Renal pelvis (tissue), 4 donors: ENCODE data around the gene GRM2. TPM values are rescaled to one million over a fixed set of nuclear protein-coding genes. Genes with fewer than 3 reads are reported as not detected.

ENCODE experiments used
- DNase-seq: peaks from one replicate; pipeline ENCODE4 v3.0.0-alpha.2; 2013
- polyA plus RNA-seq, 3 donors: library from polyadenylated mRNA; unstranded; fragments of 120-200 nt; gene quantifications; one replicate each; pipeline ENCODE4 v1.2.1, GENCODE V29; 2013; ENCODE audit not compliant: insufficient read length in 3 of 3

The GRM2 gene
- polyA plus RNA-seq, 3 donors = 0.34 to 0.71 (median 0.71) TPM

DNA sequence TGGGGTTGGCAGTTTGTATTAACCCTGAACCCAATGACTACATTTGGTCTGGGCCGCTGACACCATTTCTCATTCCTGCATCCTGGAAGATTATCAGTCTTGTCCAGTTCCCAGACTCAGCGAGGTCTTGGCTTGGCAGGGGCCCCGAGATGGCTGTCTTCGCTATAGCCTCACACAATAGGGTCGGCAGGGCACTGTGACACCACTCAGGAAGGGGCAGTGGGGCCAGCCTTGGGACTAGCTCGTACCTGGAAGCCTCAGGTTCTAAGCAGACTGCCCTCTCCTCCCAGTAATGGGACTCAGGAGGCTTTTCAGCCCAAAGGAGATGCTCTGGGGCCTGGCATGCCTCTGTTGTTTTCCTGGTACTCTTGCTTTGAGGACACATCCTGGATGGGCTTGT is 26.7 kb upstream of the GRM2 start:
- no peak for DNase-seq

DNA sequence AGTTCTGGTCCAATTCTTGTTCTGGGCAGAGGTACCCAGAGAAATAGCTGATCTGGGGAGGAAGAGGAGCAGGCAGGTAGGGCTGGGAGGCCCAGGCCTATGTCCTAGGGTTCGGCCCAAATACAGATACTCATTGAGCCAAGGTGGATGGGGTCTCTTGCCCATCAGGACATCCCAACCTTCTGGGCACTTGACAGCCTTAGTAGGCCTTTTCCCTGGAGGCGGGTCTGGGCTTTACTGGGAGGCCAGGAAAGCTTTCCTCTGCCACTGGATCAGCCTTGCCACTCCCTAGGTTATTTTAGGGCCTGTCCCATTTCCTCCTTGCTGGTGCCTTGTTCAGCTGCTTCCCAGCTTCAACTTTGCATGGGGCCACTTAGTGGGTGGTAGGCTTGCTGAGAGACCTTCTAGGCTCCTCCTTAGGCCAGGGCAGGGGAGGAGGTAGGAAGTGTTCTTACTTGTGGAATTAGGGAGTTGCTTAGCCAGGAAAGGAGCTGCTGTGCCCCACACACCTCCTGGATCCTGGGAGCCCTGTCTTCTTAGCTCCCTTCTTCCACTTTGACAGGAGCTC is 26.1 kb upstream of the GRM2 start:
- DNase-seq = no peak

DNA sequence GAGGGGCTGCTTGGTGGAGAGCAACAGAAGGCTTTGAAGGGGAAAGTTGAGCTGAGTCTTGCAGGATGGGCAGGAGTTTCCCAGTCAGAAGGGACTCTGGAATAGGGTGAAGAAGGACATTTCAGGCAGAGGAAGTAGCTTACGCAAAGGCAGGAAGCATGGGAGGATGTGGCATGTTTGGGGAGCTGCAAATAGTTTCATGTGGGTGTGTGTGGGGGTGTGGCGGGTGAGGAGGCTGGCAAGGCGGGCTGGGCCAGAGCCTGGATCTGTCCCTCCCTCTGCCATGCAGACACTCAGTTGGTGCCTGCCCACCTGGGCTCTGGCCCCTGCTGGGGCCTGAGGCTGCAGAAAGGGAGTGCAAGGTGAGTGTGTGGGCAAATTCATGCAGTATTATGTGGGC is 25.4 kb upstream of the GRM2 start:
- DNase-seq = no peak

DNA sequence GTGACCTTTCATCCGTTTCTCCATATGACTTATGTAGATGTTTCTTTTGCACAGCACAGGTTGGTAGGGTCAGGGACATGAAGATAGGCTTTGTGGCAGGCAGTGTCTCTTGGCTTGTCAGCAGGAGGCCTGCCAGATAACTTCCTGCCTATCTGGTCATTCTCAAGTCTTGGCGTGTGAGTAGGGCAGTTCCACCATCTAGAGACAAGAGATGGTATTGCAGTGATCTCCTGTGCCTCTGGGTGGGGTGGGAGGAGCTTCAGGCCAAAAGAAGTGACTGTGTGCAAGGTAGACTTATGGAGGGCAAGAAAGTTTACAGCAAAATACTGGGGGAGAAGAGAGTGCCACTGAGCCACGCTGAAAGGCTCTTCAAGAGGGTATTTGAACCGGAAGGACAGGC is 24.8 kb upstream of the GRM2 start:
- DNase-seq = peak; percentile 65

DNA sequence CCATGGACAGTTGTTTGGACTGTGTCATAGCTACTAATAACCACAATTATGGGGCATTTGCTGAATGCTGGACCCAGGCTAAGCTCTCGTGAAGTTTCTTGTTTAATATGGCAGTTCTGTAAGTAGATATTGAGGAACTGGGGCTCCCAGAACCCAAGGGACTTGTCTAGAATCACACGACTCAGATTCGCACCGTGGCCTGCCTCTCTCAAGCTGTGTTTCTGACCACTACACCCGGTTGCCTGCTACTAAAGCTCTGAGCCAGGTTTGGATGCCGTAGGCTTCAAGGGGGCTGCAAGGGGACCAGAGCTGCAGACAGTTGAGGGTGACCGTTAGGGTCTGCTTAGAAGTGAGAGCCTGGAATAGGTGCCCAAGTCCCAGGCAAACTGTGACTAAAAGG is 24.3 kb upstream of the GRM2 start:
- DNase-seq = no peak

DNA sequence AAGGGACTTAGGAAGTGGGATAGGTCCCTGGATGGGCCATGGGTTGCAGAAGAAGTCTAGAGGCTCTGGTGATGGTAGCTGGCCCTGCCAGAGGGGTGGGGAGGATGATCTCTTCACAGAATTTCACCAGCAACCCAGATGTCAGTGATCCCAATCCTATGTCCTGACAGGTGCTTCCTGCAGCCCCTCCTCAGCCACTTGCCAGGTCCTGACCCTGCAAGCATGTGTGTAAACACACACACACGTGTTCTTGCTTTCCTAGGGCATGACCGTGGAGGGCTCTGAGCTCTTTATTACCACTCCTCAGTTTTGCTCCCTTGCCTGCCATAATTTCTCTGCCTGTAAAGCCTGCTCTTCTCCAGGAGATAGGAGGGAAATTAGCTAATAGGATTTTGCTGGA is 23.3 kb upstream of the GRM2 start:
- no peak for DNase-seq

DNA sequence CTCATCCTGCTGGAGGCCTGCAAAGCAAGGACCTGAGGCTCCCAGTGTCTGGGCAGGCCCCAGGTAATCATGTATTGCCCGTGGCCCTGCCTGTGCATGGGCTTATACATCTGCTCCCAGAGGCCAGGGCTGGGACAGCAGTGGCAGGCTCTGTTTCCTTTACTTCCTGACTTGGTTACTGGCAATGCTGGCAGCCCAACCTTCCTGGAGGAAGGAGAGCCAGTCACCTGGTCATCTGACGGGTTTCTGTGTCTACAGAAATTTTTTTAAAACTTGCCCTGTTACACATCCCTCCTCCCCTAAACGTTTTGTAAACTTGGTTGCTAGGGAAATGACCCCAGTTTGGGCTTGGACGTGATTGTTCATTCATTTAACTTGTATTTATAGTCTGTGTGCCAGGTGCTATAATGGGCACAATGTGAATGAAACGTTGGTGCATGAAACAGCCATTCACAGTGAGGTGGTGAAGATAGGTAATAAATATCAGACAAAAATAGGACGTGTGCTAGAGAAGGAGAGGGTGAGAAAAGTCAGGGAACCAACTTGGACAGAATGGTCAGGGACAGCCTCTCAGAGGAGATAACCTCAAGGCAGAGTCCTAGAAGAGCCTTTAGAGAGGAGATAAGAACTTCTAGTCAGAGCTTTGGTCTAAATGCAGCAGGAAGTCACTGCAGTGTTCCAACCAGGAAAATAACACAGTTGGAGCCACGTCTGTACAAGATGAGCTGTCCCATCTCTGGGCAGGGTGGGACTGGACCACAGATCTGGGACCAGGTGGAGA is 21.7 kb upstream of the GRM2 start:
- DNase-seq = no peak

DNA sequence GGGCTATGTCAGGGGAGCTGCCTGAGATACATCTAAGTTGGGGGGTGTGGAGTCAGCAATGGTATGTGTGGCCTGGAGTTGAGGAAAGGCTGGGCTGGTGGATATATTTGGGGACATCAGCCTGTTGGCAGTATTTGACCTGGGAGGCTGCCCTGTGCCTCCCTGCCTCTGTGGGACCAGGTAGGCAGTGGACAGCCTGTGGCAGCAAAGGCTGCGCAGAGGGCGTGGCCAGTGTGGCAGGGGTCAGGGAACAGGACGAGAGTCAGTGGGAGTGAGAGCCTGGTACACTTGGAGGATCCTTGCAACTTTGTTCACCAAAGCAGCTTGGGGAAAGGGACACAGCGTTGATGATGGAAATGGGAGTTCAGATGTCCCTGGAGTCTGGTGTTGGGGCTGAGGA is 20.8 kb upstream of the GRM2 start:
- no peak for DNase-seq

DNA sequence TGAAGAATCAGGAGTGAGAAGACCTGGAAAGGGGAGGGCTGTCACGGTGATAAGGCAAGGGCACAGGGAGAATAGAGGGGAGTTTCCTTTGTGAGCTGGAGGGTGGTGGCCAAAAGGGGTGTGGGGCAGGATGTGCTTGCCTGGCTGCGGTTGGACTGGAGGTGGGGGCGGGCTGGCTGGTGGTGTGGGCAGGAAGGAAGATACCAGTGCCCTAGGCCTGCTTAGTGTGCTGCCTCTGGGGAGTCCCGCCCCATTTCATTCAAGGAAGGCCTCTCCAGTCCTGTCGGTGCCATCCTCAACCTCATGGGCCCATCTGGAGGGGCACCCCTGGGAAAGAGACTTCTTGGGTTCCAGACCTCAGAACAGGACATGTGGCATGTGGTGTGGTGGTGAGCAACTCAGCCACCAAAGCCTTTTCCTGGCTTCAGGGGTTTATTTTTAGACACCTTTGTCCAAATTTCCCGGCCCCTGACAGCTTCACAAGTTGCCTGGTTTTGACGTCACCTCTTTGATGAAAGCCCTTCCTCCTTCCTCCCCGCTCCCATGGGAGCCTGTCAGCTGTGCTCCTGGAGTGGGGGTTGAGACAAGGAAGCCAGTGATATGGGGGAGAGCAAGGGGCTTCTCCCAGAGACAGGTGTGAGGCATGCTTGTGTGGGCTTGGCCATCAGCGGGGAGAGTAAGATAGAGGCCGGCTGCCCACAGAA is 20.2 kb upstream of the GRM2 start:
- DNase-seq = no peak

DNA sequence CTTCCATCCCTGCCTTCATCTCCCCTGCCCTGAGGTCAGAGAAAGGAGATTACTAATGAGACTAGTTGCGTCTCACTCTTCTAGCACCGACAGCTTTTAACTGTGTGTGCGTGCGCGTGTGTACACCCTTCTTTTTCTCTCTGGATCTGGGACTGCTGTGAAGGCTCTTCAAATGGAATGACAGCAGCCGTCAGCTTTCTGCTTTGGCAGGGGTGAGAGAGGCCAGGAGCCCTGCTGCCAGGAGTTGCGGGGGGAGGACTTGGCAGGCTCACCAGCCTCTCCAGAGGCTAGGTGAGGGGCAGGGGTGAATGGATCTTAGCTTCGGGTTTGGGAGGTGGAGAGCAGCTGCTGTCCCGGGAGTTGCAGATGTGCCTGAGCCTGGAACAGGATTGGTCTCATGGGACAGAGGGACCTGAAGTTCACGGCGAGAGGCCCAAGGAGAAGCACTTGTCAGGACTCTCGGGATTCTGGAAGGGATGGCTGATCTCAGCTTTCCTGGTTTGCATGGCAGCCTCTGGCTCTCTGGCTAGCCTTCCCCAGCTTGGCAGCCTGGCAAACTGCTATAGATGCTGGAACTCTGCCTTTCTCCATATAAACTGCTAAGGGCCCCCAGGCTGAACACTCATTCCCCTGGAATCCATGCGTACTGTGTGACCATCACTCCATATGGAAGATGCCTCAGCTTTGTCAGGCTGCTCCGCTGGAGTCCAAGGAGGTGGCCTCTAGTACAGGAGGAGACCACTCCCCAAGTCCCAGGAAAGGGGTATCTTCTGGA is 19.2 kb upstream of the GRM2 start:
- no peak for DNase-seq

DNA sequence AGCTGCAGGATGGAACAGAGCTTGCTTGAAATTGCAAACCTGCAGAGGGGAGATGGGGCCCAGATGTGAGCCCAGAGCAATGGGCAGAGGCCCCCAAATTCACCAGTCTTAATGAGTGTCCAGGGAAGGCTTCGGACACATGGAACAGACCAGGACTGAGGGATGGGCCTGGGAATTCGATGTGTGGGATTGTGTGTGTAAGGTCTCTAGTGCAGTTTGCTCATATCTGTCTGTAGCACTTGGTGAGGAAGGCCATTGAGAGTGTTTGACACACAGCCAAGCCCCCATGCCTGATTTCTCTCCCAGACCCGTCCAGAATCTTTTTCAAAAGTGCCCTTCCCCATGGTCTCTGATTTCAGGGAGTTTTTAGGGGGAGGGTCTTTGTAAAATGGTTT is 18.7 kb upstream of the GRM2 start:
- DNase-seq = no peak

DNA sequence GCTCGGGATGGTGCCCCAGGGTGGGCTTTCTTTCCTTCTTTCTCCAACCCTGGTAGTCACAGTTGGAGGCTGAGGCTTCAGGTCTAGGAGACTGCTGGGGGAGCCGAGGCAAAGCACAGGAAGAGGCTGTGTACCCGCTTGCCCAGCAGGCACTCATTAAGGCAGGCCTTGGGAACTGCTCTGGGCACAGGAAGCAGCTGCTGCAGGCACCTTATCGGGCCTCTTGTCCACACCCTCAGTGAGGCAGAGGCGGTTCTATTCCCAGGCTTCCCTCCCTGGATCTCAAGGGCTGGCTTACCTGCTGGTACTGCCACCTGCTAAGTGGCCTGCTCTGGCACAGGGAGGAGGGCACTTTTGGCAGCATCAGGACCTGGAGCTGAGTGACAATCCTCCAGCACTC is 15.8 kb upstream of the GRM2 start:
- no peak for DNase-seq

DNA sequence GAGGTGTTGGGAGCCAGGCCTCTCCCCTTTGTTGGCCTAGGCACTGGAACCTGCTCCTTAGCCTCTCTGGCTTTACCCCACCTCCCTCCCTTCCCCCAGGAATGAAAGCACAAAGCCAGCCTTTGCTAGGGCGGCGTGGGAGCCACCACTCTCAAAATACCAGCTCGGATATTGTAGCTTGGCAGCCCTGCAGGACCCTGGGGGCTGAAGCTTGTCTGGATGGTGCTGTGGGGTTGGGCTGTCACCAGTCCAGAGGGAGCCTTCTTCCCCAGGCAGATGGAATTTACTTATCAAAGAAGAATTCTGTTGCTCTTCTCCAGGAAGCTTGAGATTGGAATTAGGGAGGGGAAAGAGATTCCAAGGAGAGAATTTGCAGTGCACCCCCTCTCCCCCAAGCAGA is 14.9 kb upstream of the GRM2 start:
- DNase-seq = no peak

DNA sequence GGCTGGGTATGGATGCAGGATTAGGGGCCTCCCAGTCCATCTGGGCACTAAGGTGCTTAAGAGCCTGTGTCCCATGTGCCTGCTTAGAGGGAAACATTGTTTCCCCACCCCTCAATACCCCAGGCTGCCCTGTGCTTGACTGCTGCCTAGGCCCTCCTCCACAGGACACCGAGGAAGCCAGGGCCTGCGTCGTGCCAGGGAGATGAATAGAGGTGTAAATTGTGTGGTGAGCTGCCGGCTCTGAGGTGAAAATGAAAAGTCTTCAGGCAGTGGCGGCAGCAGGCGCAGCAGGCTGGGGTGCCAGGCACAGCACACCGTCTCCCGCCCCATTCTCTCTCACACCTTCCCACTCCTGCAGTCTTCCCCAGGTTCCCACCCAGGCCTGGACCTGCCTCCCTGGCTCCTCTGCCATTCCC is 13.9 kb upstream of the GRM2 start:
- DNase-seq = no peak

DNA sequence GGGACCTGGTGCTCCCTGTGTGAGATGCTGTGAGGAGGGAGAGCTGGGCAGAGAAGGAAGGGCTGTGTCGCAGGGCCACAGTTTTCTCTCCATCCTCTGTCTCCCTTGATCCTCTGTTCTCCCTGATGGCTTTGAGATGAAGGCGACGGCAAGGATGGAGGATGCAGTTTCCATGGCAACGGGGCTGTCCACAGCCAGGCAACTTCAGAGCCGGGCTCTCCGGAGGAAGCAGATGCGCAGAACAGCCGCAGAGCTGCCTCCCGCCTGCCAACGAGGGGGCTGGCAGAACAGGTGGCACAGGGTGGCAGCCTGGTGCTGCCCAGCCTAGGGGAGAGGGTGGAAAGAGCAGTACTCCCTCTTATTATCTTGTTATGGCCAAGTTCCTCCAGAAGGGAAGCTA is 9.9 kb upstream of the GRM2 start:
- no peak for DNase-seq

DNA sequence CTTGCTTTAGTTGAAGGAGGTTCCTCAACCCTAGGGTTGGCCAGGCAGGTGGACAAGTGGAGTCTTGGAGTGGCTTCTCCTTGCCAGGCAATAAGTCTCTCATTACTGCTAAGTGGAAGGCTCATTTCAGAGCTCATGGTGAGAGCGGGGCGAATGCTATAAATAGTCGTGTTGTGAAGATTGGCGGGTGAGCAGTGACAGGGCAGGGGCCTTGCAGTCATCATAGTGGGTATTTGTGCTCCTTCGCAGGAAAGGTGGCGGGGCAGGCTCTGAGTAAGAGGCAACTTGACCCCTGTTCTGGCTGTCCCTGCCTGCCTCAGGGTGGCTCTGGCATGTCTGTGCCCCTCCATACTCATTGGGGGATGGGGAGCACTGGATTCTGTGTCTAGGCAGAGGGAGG is 8.7 kb upstream of the GRM2 start:
- no peak for DNase-seq

DNA sequence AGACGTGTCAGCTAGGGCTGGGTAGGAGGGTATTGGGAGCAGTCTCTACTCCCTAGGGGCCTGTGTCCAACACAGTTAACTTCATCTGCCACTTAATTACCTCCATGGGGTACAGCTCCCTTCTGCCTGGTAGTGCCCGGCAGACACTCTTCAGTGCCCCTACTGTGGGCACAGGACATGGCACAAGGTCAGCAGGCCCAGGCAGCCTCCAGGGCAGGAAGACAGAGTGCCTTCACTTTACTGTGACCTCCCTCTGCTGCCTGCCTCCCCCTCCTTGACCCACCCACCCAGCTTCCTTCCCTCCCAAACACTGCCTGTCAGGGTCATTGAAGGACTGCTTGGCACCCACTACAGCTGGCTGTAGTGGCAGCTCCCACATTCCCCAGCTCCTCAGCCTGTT is 6.5 kb upstream of the GRM2 start:
- no peak for DNase-seq

DNA sequence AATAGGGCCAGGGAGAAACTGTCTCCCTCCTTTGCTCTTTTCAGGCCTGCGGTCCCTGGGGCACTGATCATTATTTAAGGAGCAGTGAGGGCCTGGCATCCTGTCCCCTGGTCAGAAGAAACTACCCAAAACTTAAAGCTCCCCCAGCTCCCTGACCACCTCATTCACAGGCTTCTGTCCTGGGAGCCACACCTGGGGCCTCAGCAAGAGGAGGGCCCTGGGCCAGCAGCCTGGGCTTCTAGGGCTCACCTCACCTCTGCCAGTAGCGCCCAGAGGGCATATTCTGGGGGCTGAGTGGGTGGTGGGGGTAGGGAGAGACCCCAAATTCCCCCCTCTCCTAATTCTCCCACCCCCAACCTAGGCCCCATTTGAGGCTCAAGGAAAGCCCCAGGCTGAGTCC is 4.7 kb upstream of the GRM2 start:
- DNase-seq = no peak

DNA sequence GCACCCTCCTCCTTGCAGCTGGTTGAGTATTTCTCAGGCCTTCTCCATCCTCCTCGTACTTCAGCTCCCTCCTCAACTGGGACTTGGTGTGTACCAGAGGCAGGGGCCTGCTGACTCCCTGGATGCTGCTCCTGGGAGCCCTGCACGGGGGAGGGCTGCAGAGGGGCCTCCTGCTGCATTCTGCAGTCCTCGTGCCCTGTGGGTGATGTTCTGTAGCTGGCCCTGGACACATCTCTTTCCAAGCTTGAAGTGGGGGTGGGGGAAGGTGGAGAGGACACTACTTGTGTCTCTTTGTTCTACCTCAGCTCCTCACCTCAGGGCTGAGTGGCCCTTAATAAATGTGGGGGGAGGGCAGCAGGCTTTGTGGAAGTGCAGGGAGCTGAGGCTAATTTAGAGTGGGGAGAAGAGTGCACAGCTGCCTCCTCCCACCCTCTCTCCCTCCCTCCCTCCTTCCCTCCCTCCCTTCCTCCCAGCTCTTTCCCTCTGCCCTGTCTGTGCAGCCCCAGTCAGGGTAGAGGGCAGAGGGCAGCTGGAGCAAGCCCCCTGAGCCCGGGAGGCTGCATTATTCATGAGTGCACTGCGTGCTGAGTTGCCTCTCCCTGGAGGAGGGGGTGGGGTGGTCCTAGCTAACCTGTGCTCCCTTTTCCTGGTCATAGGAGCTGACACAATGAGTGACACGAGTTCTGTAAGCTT is 3.7 kb upstream of the GRM2 start:
- DNase-seq = no peak

DNA sequence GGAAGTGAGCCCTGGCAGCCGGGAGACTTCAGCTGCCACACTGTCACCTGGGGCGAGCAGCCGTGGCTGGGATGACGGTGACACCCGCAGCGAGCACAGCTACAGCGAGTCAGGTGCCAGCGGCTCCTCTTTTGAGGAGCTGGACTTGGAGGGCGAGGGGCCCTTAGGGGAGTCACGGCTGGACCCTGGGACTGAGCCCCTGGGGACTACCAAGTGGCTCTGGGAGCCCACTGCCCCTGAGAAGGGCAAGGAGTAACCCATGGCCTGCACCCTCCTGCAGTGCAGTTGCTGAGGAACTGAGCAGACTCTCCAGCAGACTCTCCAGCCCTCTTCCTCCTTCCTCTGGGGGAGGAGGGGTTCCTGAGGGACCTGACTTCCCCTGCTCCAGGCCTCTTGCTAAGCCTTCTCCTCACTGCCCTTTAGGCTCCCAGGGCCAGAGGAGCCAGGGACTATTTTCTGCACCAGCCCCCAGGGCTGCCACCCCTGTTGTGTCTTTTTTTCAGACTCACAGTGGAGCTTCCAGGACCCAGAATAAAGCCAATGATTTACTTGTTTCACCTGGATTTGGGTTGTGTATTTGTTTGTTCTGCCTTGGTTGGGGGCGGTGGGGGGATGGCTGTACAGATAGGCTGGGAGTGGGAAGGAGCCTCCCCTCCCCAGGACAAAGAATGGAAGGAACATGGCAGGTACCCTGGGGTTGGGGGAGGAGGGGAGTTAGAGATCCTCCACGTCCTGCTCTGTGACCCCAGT is 2.9 kb upstream of the GRM2 start:
- DNase-seq = no peak

DNA sequence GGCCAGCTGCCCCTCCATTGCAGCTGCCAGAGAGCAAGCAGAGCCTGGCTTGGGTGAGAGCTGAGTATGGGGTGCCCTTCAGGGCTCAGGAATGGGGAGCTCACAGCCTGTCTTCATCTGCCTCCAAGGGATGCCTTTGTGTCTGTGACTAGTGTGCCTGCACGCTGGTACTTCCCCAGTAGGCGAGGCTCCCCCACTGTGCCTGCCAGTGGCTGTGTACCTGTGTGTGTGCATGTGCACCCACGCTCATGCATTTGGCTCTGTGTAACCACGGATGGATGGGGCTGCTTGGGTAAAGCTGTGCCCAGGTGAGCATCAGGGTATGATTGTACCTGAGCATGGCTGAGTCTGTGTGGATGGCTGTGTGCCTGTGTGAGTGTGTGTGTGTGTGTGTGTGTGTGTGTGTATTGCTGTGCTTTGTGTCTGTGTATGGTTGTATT is 2.3 kb upstream of the GRM2 start:
- DNase-seq = no peak
